NCI-H1436 treated with DMSO at 0.1 percent for 48 hours (cell line): ENCODE results near the gene TIPARP.
"Not testable (repeated sequence)": the region's sequence is repeated elsewhere in the genome, so short reads cannot be mapped to it uniquely, and the experiment has no call there.

Source experiments
- DNase-seq: peaks from one replicate; lab custom pipeline; 2025; lab: John Stamatoyannopoulos, UW

Gene TIPARP

DNA sequence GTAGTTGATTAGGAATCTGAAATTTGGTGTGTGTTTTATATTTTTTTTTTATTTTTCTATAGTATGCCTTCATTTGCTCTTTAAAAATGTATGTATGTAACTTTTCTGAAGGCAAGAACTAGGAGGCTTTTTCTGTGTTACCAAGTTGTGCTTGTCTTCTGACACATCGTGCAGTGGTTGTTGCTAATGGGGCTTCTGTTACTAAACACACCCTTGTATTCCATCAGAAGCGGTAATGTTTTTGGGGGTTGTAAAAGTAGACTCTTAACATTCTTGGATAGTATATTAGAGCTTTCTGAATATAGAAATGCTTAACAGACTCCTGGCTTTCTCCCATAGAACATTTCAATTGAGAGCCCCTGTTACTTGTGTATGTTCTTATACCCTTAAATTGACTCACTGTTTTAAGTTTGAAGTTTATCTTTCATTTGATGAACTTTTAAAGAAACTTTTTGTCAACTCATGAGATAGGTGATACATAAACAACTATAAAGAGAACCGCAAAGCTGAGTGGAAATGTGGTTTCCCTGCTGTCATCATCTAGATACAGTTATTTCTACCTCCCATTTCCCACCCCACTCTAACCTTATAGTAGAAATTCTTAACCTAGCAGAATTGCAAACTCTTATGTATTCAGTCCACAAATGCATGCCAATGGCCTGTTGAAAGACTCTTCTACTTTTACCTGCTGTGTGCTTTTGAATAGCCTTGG, 2.5 kb downstream of the TIPARP start:
- DNase-seq: no peak

DNA sequence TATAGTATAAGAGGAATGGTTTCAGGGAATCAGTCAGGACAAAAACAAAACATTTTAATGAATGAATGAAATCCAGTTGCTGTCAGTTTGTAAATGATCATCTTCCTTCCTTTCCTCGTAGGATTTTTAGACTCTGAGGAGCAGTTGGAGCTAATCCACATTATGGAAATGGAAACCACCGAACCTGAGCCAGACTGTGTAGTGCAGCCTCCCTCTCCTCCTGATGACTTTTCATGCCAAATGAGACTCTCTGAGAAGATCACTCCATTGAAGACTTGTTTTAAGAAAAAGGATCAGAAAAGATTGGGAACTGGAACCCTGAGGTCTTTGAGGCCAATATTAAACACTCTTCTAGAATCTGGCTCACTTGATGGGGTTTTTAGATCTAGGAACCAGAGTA, 3.1 kb downstream of the TIPARP start:
- DNase-seq: no peak

DNA sequence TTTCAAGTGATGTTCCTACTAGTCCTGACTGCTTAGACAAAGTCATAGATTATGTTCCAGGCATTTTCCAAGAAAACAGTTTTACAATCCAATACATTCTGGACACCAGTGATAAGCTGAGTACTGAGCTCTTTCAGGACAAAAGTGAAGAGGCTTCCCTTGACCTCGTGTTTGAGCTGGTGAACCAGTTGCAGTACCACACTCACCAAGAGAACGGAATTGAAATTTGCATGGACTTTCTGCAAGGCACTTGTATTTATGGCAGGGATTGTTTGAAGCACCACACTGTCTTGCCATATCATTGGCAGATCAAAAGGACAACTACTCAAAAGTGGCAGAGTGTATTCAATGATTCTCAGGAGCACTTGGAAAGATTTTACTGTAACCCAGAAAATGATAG, 3.8 kb downstream of the TIPARP start:
- DNase-seq: no peak

DNA sequence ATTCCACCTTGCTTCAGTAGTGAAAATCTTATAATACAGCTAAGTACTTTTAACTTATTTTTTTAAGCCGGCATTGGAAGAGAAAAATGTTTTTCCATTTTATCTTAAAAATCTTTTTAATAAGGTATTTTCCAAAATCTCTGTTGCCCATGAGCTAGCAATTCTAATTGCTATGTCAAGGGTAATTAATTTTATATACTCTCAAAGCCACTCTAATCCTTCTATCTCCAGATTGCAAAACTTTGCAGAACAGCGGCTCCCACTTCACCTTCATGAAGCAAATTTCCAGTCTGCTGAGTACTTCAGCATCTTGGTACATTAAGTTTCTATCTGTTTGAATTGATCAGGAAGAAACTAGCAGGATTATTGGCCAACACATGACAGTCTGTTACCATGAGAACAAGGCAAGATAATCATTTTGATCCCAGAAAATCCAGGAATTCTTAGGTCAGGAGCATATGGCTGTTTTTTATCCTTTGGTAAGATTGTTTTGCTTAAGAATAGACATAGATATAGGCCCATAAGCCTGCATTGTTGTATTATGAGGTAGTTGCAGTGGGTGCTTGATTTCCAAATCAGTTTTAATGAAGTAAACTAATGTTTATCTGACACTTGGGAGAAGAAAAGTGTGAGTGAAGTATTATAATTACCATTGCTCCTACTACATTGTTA, 6.0 kb downstream of the TIPARP start:
- DNase-seq: no peak

DNA sequence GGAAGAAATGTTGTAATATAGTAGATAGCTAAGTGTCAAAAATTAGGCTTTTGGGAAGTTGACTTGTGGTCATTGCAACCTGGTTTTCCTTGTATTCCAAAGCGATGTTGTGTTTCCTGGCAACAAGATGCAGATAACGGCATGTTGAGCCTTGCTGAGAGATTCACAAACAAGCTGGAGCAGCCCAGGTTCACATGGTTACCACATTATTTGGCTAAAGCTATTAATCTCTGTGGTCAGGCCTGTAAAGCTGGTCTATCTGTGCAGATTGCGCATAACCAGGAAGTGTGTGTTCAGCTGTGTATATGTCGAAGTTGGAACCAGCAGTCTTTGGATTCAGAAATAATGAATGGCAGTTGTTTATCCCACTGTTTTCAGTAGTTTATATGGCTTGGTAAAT, 6.6 kb downstream of the TIPARP start:
- DNase-seq: no peak

DNA sequence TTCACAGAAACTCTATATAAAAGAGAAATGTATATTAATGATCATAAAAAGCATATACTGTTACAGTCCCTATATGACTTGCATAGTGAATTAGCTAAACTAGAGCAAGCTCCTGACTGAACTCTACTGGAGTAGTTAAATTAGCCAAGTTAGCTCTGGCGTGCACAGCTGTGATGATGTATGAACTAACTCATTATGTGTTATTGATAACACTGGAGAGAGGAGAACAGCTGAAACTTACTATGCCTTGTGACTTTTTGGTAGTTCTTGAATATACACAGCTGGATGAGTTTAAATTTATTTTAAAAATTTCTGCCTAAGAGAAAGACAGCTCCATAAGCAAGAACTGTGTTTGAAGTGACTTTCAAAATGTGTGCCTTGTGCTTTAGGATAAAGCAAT, 8.1 kb downstream of the TIPARP start:
- DNase-seq: no peak

DNA sequence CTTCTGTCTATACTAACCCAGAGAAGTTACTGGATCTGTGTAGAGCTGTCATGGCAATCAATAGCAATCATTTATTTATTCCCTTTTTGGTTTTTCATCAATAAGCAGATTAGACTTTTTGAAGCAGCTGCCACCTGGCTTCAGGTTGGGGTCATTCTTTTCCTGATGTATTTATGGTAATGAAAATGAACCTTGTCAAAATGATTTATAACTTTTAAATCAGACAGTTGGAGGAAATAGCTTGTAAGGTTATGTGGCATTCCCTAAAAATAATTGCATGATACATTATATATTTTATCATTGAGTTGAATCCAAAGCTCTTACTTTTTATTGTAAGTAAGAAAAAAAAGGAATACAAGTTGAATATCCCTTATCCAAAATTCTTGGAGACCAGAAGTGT, 8.6 kb downstream of the TIPARP start:
- no peak for DNase-seq

DNA sequence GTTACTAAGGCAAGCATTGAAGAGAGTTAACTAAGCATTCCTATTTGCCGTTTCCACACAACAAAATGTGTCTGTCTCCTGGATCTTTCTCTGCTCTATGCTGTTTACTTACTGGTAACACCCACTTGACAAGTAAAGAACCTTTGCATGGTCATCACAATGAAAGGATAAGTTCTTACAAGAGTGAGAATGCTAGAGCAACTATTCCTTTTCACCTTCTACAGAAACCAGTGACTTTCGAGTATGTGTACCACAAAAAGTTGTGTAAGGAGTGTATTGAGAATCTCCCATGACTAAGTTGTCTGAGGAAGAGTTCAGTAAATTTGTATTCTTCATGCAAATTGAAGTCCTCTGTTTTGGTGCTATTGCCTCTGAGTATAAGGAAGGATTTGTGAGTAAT, 10.8 kb downstream of the TIPARP start:
- no peak for DNase-seq

DNA sequence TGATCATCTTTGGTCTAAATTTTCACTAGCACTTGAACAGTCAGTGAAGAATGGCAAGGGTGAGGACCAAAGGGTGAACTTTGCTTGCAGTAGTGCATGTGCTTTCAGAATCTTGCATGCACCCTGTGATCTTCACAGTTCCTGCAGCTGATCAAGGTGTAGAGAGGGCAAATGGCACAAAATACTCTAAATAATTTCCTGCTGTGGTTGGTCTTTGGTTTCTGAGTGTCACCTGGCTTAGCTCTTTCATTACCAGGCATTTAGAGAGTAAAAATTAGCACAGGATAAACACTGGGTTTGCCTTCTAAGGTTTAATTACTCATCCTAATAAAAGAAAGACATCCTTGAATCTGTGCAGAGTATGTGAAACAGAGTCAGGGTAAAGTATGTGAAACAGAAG, 11.4 kb downstream of the TIPARP start:
- DNase-seq: no peak

DNA sequence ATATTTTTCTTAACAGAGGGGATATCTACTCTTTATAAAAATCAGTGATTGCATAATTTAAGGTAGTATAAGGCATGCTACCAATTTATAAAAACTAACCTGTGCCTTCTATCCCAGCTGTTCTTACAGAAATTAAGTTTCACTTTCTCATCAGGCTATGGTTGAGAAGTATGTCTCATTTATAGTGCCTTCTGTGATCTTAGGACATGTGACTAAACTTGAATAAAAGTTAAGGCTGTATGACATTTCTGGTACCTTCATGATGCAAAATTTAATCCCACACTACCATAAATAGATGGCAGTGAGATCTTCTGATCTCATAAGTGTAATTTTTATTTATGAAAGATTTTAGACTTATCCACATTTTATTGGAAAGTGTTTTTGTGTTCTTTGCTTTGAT, 12.6 kb downstream of the TIPARP start:
- DNase-seq: no peak

DNA sequence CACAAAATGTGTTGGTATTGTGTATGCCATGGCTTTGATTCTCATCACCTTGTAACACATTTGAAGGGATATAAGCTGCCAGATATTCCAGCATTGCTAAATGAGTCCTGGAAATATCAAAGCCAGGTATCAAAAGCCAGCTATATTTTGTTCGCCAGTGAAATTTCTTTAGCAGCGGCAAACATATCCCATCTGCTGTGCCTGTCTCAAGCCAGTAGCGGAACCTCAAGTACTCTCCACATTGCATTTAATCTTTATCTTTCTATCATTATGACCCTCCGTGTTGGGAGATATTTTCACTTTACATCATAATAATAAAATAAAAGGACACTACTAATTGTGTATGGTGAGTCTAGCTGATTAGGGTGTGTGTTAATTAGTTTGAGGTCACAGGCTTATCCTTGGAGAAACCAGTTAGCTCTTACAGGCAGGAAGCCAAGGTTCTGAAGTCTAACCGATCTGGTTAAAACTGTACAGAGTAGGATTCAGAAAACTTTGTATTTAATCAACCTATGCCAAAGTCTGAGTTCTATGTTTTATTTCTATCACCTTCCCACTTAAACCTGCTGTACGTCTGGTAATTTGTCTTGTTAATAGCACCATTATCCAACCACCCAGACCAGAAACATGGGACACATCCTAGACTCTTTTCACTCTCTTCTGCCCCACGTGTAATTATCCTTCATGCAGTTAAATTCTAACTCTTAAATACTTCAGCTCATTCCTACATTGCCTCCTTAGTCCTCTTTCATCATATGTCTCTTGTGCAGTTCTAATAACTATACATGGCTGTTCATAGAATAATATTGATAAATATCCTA, 14.5 kb downstream of the TIPARP start:
- DNase-seq: no peak

DNA sequence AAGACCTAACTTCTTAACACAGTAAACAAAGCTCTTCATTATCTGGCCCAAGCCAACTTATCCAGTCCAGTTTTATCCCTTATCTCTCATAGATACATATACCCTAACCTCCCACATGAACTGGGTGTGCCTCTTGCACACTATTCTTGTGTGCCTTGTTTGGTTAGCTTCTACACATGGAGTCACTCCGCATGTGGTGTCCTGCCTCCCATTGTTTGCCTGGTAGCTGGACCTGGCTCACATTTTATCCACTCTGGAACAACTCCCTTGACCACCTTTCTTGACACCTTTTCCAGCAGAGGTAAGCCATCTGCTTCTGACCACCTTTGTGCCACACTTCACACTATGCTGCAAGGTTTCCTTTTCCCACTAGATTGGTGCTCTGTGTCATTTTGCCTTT, 15.2 kb downstream of the TIPARP start:
- no peak for DNase-seq

DNA sequence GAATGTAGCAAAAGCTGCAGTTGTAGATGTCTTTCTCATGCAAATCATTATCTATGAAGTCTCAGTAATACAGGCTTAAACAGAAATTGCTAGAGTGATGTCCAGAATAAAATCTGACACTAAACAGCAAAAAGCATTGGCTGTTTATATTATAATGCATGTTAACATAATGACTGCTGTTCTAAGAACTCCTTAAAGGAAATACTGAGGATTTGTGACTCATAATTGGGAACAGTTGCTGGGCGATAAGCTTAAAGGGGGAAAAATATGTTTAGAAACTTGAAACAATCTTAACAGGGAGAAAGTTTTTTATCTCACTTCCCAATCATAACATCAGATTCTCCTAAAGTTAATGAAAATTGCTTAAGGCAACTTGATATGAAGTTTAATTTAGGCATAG, 17.5 kb downstream of the TIPARP start:
- DNase-seq: no peak

DNA sequence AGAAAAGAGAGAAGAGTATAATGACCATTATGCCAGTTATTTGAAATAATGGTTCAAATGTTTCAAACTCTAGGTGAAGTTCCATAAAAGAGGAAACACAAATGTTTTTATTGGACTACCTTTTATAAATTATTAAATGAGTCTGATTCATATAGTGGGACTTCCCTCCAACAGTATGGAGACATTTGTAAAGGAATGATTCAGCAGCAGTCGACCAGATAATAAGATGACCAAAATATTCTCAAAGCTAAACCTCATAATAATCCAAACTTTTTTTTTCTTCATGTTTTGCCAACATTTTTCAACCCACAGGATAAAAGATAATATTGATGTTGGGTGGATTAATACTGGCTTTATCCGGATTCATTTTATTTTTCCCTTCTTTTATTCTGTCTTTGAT, 18.8 kb downstream of the TIPARP start:
- no peak for DNase-seq

DNA sequence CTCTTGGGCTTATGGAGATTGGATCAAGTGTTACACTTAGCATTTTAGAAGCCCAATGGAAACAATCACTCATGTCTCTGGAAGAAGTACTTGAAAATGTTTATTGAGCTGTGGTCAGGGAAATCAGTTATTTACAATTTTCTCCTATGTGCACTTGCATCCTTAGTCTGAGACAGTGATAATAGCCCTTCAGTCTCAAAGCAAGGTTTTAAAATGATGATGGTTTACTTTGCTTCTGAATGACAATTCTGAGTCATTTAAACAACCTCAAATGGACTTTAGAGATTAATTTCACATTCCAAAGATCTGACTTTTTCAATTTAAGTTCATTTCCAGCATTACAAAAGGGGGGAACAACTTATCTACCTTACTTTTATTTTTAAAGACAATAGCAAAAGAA, 20.1 kb downstream of the TIPARP start:
- no peak for DNase-seq

DNA sequence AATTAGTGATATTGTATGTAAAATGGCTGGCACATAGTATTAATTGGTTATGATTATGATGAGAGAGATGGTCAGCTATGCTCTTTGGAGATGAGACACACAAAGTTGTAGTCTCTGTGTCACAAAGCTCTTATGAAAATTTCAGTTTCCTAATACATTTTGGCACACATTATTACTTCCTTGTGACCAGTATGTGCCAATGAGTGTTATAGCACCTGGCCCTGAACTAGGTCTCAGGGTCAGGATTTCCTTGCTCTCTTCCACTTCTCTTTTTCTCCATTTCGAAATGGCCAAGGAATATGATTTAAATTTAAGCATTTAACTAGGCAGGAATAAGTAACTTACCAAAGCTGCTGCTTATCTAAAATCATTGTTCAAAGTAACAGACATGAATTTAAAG, 28.0 kb downstream of the TIPARP start:
- DNase-seq: no peak

DNA sequence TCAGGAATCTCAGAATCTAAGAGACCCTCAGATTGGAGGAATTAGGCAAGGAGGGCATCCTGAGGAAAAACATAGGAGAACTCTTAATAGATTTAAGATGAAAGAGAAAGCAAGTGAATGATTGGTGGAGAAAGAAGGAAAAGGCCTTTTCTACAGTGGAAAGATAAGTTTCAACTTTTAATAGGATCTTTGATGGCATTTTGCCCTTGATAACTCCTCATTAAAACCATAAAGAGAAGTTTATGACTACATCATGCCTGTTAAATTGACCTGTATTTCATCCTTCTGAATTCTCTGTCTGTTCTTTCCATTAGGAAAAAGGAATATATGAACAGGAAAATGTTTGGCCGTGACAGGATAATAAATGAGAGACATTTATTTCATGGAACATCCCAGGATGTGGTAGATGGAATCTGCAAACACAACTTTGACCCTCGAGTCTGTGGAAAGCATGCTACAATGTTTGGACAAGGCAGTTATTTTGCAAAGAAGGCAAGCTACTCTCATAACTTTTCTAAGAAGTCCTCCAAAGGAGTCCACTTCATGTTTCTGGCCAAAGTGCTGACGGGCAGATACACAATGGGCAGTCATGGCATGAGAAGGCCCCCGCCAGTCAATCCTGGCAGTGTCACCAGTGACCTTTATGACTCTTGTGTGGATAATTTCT, 30.1 kb downstream of the TIPARP start:
- no peak for DNase-seq

DNA sequence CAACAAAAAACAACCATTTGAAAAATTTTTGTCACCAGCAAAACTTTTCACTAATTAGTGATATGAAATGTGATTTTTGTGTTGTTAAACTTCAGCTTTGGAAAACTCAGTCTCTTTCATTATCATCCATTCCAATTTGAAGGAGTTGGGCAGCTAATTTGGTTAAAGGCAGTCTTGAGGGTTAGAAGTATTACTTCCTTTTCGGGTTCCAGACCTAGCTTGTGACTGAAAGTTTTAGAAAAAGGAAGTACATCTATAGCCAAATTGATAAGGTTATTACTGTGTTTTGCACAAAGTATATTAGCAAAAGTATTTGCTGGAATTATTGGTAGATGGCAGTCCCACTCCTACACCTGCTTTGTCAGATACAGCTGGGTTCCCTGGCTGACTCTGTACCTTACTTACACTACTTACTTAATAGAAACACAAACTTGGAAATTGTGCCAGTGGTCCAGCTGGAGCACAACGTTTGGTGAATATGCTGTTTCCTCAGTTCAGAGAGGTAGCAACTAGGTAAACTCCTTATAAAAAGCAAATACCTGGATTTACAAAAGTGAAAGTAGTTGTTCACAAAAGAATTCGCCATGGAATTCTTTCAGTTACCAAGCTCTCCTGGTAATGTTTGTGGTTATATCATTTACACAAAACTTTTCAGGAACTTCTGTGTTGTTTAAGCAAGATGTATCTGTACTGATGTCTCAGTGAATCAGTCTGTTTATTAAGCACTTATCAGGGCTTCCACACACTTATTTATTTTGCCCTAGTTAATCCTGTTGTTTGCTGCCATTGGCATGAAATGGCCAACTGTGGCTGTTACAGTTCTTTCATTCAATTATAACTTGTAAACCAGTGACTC, 31.6 kb downstream of the TIPARP start:
- no peak for DNase-seq

DNA sequence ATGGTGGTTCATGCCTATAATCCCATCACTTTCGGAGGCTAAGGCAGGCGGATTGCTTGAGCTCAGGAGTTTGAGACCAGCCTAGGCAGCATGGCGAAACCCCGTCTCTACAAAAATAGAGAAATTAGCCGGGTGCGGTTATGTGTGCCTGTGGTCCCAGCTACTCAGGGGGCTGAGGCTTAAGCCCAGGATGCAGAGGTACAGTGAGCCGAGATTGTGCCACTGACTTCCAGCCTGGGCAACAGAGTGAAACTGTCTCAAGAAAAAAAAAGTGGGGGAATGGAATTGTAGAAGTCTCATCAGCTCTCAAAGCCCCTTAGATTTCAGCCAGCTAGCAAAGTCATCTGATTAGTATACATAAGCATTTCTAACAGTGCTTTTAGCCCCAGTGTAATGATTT, 33.2 kb downstream of the TIPARP start:
- DNase-seq: no peak

DNA sequence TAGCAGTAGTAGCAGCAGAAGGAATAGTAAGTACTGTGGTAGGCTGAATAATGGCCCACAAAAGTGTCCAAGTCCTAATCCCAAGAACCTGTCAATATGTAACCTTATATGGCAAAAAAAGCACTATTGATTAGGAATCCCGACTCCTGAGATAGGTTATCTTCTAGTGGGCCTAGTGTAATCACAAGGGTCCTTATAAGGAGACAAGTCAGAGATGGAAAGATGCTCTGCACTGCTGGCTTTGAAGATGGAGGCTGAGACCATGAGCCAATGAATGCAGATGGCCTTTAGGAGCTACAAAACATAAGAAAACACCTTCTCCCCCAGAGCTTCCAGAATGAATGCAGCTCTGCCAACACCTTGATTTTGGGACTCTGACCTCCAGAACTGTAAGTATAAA, 36.0 kb downstream of the TIPARP start:
- DNase-seq: no peak

DNA sequence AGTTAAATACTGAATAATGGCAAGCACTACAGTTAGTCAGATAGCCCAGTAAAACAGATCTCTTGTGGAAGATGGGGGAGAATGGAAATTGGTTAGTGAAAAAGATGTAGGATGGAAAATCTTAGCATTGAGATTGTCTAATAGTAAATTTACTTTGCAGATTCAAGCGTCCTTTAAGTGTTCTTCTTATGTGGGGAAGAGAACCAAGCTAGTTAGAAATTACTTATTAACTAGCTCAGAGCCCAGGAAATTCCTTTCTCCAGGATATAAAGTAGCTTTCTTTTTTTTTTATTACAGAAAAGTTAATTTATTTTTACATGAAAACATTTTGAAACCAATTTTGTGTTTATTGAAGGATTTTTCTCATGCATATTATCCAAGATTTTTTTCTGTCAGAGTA, 36.7 kb downstream of the TIPARP start:
- no peak for DNase-seq

DNA sequence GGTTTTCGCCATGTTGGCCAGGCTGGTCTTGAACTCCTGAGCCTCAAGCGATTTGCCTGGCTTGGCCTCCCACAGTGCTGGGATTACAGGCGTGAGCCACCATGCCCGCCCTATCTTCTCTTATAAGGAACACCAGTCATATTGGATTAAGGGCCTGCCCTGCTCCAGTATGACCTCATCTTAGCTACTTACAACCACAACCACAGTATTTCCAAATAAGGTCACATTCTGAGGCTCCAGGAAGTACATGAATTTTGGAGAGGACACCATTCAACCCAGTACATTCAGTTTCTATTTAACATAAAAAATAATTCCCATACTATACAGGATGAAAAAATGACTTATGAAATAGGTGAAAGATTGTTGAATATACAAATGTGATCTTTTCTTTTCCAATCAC, 37.6 kb downstream of the TIPARP start:
- DNase-seq: not testable (repeated sequence)
